Ovary (tissue), 9 donors: Measurements from ENCODE around the gene TRUB1. TPM values are rescaled to one million over a fixed set of nuclear protein-coding genes. Genes with fewer than 3 reads are reported as not detected.

Experiments used
- DNase-seq, 5 donors: peaks; one replicate each; pipeline ENCODE4 v3.0.0-alpha.2; 2019 to 2020
- H3K27ac ChIP-seq, 2 donors: fragments of 200-600 bp; one replicate each; pipeline versions ENCODE4 v1.5.1 to v1.8.0; 2019 to 2022
- H3K27me3 ChIP-seq: fragments of 200-600 bp; one replicate; pipeline ENCODE4 v1.8.0; 2022
- H3K36me3 ChIP-seq: fragments of 200-600 bp; sonication (generic); one replicate; pipeline ENCODE4 v1.5.1; 2019
- H3K4me1 ChIP-seq: one replicate; pipeline ENCODE4 v1.8.1; 2013; ENCODE audit warnings: mild to moderate bottlenecking, moderate library complexity; ENCODE audit not compliant: insufficient read depth
- H3K4me3 ChIP-seq: fragments of 200-600 bp; sonication (generic); one replicate; pipeline ENCODE4 v1.5.1; 2017
- H3K9me3 ChIP-seq, 2 donors: fragments of 200-600 bp in 1 of 2; sonication (generic) in 1 of 2; one replicate each; pipeline versions ENCODE4 v1.5.1 to v1.8.1; 2013 to 2019; ENCODE audit warnings: mild to moderate bottlenecking in 1 of 2, moderate library complexity in 1 of 2
- EP300 ChIP-seq: sonication (generic); formaldehyde crosslinking; IDR thresholded peaks from one replicate; pipeline ENCODE4 v1.6.1; 2017; ENCODE audit warnings: antibody characterized with exemption
- POLR2A ChIP-seq: fragments of 450-650 bp; IDR thresholded peaks from one replicate; pipeline ENCODE4 v1.6.1; 2017; ENCODE audit warnings: antibody characterized with exemption, mild to moderate bottlenecking, moderate library complexity
- WGBS, 3 donors: extraction: QIAGEN DNeasy Blood & Tissue Kit in 1 of 3; methylation state at CpG; one replicate each; pipeline versions ENCODE4 v1.1.5 to v1.1.7; 2013 to 2017; 5-methylcytosine and 5-hydroxymethylcytosine counted together
- intact Hi-C, 4 donors: fragments of 100-400 bp; cut with DNase I; formaldehyde crosslinking; loops; one replicate each; pipeline versions ENCODE4 v1.11.0 to v1.15.1; 2022 to 2023
- polyA plus RNA-seq, 2 donors: library from polyadenylated mRNA; stranded (reverse); fragments of 200-250 nt in 1 of 2; fragments of 350-450 nt in 1 of 2; fragmentation: Illumina TruSeq in 1 of 2; extraction: RNeasy Lipid Tissue Mini Kit (QIAGEN cat#74804) in 1 of 2; gene quantifications; one replicate each; pipeline ENCODE4 v1.2.3, GENCODE V29; 2013 to 2014
- total RNA-seq, 7 donors: library from RNA; depleted of rRNA in 2 of 7; stranded (reverse); fragments of >200 nt in 2 of 7; fragmentation: NEBNext Ultra II Directional in 3 of 7; extraction: Animal tissue kit (Norgen Biotek cat#: 25700) in 3 of 7; gene quantifications; one replicate each; pipeline versions ENCODE4 v1.1.0 to v1.2.4, GENCODE V29; 2016 to 2023
- TF ChIP-seq, protein P1 (sequence below), 3 donors: fragments of 450-650 bp in 2 of 3; fragments of 200-600 bp in 1 of 3; IDR thresholded peaks; one replicate each; pipeline versions ENCODE4 v1.5.1 to v1.8.0; 2016 to 2022; ENCODE audit warnings: antibody characterized with exemption in 3 of 3, mild to moderate bottlenecking in 1 of 3
- donor health status: DM: no; HTN: no; CAD: no; lungs with moderate emphysema.
- donor health status: DM: no; HTN: no; CAD: no.
- donor health status: Bipolar disorder and iron deficiency.
- donor health status: DM: yes; HTN: yes; CAD: no.
- donor health status: DM: no; HTN: no; CAD: no.
- donor health status: DM: yes; HTN: yes; CAD: no.

Gene TRUB1
- total and polyA plus RNA-seq, 9 donors: 9.6 to 36.1 (median 17.4) TPM

GRCh38 chr10:115005771-115006170, 67.8 kb downstream of the TRUB1 start:
- no peak overlapping the region for H3K27ac ChIP-seq
- no peaks in the 10 kb centered on the region for H3K9me3 ChIP-seq
- peaks cover 11% of the 10 kb centered on the region for H3K4me1 ChIP-seq
- H3K27me3 ChIP-seq: no peaks in the 10 kb centered on the region
- WGBS, 3 donors: 95 to 98% (median 97%) methylated on average over 8 of the region's 8 CpGs
- TF ChIP-seq, protein P1, sequence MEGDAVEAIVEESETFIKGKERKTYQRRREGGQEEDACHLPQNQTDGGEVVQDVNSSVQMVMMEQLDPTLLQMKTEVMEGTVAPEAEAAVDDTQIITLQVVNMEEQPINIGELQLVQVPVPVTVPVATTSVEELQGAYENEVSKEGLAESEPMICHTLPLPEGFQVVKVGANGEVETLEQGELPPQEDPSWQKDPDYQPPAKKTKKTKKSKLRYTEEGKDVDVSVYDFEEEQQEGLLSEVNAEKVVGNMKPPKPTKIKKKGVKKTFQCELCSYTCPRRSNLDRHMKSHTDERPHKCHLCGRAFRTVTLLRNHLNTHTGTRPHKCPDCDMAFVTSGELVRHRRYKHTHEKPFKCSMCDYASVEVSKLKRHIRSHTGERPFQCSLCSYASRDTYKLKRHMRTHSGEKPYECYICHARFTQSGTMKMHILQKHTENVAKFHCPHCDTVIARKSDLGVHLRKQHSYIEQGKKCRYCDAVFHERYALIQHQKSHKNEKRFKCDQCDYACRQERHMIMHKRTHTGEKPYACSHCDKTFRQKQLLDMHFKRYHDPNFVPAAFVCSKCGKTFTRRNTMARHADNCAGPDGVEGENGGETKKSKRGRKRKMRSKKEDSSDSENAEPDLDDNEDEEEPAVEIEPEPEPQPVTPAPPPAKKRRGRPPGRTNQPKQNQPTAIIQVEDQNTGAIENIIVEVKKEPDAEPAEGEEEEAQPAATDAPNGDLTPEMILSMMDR (IDR thresholded peaks at IDR 0.05): no peak
- TF ChIP-seq EP300: no peak
- TF ChIP-seq POLR2A: no peak
- intact Hi-C loops: no loop called here
- H3K36me3 ChIP-seq: no peaks in the 10 kb centered on the region
- H3K4me3 ChIP-seq: no peak overlapping the region
- no peak for DNase-seq

DNA sequence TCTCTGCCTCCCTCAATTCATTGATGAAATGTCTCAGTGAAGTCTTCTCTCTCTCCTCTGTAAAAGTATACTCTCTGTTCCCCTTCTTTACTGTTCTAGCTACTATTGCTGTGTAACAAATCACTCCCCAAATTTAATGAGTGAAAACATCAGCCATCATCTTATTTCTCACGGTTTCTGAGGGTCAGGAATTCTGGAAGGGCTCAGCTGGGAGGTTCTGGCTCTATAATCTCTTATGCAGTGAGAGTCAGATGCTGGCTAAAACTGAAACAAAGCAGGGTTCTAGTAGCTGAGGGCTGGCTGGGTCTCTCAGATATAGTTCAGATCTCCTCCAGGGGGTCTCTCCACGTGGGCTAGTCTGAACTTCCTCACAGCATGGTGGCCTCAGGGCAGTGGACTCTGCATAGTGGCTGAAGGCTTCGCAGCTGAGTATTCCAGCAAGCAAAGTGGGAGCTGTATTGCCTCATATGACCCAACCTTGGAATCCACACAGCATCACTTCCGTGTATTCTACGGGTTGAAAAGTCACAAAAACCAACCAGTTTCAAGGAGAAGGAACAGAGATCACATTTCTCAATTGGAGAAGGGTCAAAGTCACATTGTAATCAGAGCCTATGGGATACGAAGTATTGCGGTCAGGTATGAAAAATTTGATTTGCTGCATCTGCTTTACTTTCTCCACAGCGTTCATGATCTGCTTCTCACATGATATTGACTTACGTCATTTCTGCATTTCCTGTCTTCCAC, 80.4 kb downstream of the TRUB1 start:
- Histone ChIP-seq H3K4me1 (no peaks in the 10 kb centered on the region), H3K4me3 (no peak overlapping the region), H3K9me3 (no peaks in the 10 kb centered on the region), H3K36me3 (no peaks in the 10 kb centered on the region), H3K27ac (no peak overlapping the region), H3K27me3 (no peaks in the 10 kb centered on the region)
- intact Hi-C loops: no loop called here
- TF ChIP-seq EP300: no peak
- no peak for TF ChIP-seq POLR2A
- TF ChIP-seq, protein P1 (IDR thresholded peaks at IDR 0.05): no peak
- 89 to 90% (median 90%) methylated on average over 9 of the region's 9 CpGs for WGBS, 3 donors
- DNase-seq: no peak

- H3K4me3 ChIP-seq: no peak overlapping the region
- H3K36me3 ChIP-seq: no peaks in the 10 kb centered on the region
- intact Hi-C loops: loop anchor here in 1 of 4 donors (10.0 kb wide), 1 partner anchor 74 kb away; the partner anchor contains the start of gene ATRNL1
- 87 to 100% (median 98%) methylated on average over 2 of the region's 2 CpGs for WGBS, 3 donors
- DNase-seq: no peak
- H3K4me1 ChIP-seq: peaks cover 8% of the 10 kb centered on the region
- H3K9me3 ChIP-seq: no peaks in the 10 kb centered on the region
- TF ChIP-seq POLR2A: no peak
- TF ChIP-seq EP300: no peak
- TF ChIP-seq, protein P1 (IDR thresholded peaks at IDR 0.05): no peak
- no peaks in the 10 kb centered on the region for H3K27me3 ChIP-seq
- no peak overlapping the region for H3K27ac ChIP-seq
Observed at GRCh38 chr10:115020449-115020848, 82.5 kb downstream of the TRUB1 start.

GRCh38 chr10:115022733-115023132, 84.7 kb downstream of the TRUB1 start:
- WGBS, 3 donors: 75 to 77% (median 75%) methylated on average over 5 of the region's 5 CpGs
- H3K27ac ChIP-seq: no peak overlapping the region
- TF ChIP-seq EP300 (no peak), POLR2A (no peak)
- TF ChIP-seq, protein P1 (IDR thresholded peaks at IDR 0.05): no peak
- no peak overlapping the region for H3K4me3 ChIP-seq
- no peaks in the 10 kb centered on the region for H3K36me3 ChIP-seq
- H3K27me3 ChIP-seq: no peaks in the 10 kb centered on the region
- intact Hi-C loops: loop anchor here in 1 of 4 donors (10.0 kb wide), 1 partner anchor 72 kb away; the partner anchor contains the start of gene ATRNL1
- no peaks in the 10 kb centered on the region for H3K9me3 ChIP-seq
- peaks cover 8% of the 10 kb centered on the region for H3K4me1 ChIP-seq
- no peak for DNase-seq
